ENCODE measurements around the gene CDH12.

Gene CDH12

GRCh38 chr5:22728610-22729009, 124.5 kb downstream of the CDH12 start:
- no peak overlapping the region for H3K4me3 ChIP-seq (ENCODE audit: low read depth, low read length)
- DNase-seq = no peak
- no peaks in the 10 kb centered on the region for H3K27me3 ChIP-seq (replicated peaks)
- H3K36me3 ChIP-seq (replicated peaks) = no peaks in the 10 kb centered on the region
- no peak for TF ChIP-seq CTCF (IDR thresholded peaks at IDR 0.05; ENCODE audit: low read depth, low read length, missing control alignments)
- in situ Hi-C loops (cut with HindIII; ENCODE audit: low pct_ligation_motif_present, low sequenced_read_pairs) = no loop called here
- no peak overlapping the region for H3K27ac ChIP-seq

DNA sequence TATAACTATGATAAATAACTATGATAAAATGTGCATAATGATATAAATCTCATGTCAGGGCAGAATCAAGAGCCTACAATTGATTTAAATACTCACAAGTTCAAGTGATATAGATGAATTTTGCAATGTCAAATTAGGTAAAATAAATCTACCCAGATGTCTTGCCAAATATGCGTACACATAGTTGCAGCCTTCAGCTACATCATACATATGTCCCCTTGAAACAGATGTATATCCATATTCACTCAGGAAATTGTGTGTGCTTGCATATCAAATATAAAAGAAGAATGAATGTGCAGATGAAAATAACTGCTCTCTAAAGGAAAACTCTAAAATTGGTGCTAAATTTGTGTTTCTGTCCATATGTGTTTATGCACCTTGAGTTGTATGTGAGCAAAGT, 130.7 kb downstream of the CDH12 start:
- Histone ChIP-seq H3K27me3 (replicated peaks) (no peaks in the 10 kb centered on the region), H3K36me3 (replicated peaks) (no peaks in the 10 kb centered on the region), H3K27ac (no peak overlapping the region), H3K4me3 (ENCODE audit: low read depth, low read length) (no peak overlapping the region)
- DNase-seq = no peak
- TF ChIP-seq CTCF (IDR thresholded peaks at IDR 0.05; ENCODE audit: low read depth, low read length, missing control alignments) = no peak
- in situ Hi-C loops (cut with HindIII; ENCODE audit: low pct_ligation_motif_present, low sequenced_read_pairs) = no loop called here

DNA sequence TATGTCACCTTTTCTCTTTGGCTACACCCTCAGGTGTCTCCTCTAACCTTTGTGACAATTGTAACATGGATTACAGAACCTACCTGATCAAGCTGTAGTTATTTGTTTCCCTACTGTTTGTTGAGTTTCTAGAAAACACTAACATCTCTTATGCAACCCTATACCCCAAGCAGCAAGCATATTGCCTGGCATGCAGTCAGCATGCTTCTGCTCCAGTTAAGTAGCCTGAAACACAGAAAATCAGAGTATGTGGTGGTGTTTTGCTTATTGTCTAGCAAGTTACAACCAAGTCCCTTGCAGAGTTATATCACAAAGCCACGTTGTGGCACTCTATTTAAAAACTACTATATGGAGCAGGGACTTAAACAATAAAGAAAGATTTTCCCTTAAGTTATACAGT, 131.1 kb downstream of the CDH12 start:
- Histone ChIP-seq H3K27ac (no peak overlapping the region), H3K27me3 (replicated peaks) (no peaks in the 10 kb centered on the region), H3K36me3 (replicated peaks) (no peaks in the 10 kb centered on the region), H3K4me3 (ENCODE audit: low read depth, low read length) (no peak overlapping the region)
- in situ Hi-C loops (cut with HindIII; ENCODE audit: low pct_ligation_motif_present, low sequenced_read_pairs) = no loop called here
- no peak for DNase-seq
- TF ChIP-seq CTCF (IDR thresholded peaks at IDR 0.05; ENCODE audit: low read depth, low read length, missing control alignments) = no peak

GRCh38 chr5:22719842-22720241, 133.3 kb downstream of the CDH12 start:
- no peaks in the 10 kb centered on the region for H3K36me3 ChIP-seq (replicated peaks)
- no peaks in the 10 kb centered on the region for H3K27me3 ChIP-seq (replicated peaks)
- in situ Hi-C loops (cut with HindIII; ENCODE audit: low pct_ligation_motif_present, low sequenced_read_pairs) = no loop called here
- H3K27ac ChIP-seq = no peak overlapping the region
- no peak for TF ChIP-seq CTCF (IDR thresholded peaks at IDR 0.05; ENCODE audit: low read depth, low read length, missing control alignments)
- no peak overlapping the region for H3K4me3 ChIP-seq (ENCODE audit: low read depth, low read length)
- no peak for DNase-seq

- in situ Hi-C loops (cut with HindIII; ENCODE audit: low pct_ligation_motif_present, low sequenced_read_pairs) = no loop called here
Observed at GRCh38 chr5:22710660-22711059, 142.5 kb downstream of the CDH12 start.

More at GRCh38 chr5:22710660-22711059, 142.5 kb downstream of the CDH12 start:
- no peak for TF ChIP-seq CTCF (IDR thresholded peaks at IDR 0.05; ENCODE audit: low read depth, low read length, missing control alignments)
- no peak overlapping the region for H3K4me3 ChIP-seq (ENCODE audit: low read depth, low read length)
- H3K27ac ChIP-seq = no peak overlapping the region
- H3K27me3 ChIP-seq (replicated peaks) = no peaks in the 10 kb centered on the region
- DNase-seq = no peak
- H3K36me3 ChIP-seq (replicated peaks) = no peaks in the 10 kb centered on the region

Data from brain microvascular endothelial cell (primary cell).